ENCODE measurements around the gene IPO5. TPM values are rescaled to one million over a fixed set of nuclear protein-coding genes. Genes with fewer than 3 reads are reported as not detected.

The IPO5 gene
- total RNA-seq, 2 experiments from 2014 or later, result 81.8 to 116 TPM

DNA sequence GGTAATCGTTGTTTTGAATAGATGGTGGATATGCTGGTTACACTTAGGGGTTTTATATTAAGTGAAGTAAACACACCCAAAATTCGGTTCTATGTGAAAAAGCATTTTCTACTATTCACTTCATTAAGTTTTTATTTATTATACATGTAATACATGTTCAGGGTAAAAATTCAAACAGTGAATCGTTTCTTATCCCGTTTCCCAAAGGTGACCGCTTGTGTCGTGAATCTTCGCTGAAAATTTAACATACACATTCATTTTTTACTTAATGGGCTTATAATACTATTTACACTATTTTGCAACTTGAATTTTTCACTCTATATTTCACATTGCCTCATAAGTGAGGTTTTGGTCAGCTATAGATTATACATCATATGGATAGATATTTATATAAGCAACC, 24.5 kb downstream of the IPO5 start:
- Histone ChIP-seq H3K4me1 (ENCODE audit: insufficient read depth, low read length, poor library complexity, severe bottlenecking) (peaks cover 31% of the 10 kb centered on the region), H3K9me2 (ENCODE audit: insufficient read depth, low read length) (no peaks in the 10 kb centered on the region), H3K4me3 (ENCODE audit: low read depth, low read length, poor library complexity, severe bottlenecking) (peak overlapping the region; percentile 87), H4K20me1 (ENCODE audit: insufficient read depth, low read length) (peaks cover 30% of the 10 kb centered on the region), H3K79me2 (ENCODE audit: insufficient read depth, low read depth, low read length) (peaks cover 57% of the 10 kb centered on the region), H3K27ac (ENCODE audit: low read depth, low read length, poor library complexity, severe bottlenecking) (peak overlapping the region; percentile 44), H3K9me3 (ENCODE audit: low read length) (no peaks in the 10 kb centered on the region), H2AFZ (ENCODE audit: low read length) (no peak overlapping the region), H3K36me3 (ENCODE audit: insufficient read depth, low read length) (peaks cover 31% of the 10 kb centered on the region), H3K4me2 (ENCODE audit: low read length) (peak overlapping the region; percentile 93)
- POLR2A ChIA-PET, result interaction anchor here (1.4 kb wide), 1 partner anchor 25 kb away, joined by 4 read pairs; the partner anchor contains the start of gene IPO5
- intact Hi-C loops (cut with micrococcal nuclease; ENCODE audit: unreplicated experiment), result loop anchor here (5.0 kb wide), 1 partner anchor 121 kb away; no protein-coding TSS in a partner anchor
- CTCF ChIA-PET (ENCODE audit: unreplicated experiment), result no interaction called here
- no peak for TF ChIP-seq EZH2phosphoT487 (IDR thresholded peaks at IDR 0.05; ENCODE audit: borderline replicate concordance, low read depth, low read length)
- TF ChIP-seq CTCF (conservative IDR thresholded peaks at IDR 0.05; ENCODE audit: low read length), result no peak
- BruUV-seq (replicated peaks), result no TSS peak
- no peak for DNase-seq (ENCODE audit: low spot score)

DNA sequence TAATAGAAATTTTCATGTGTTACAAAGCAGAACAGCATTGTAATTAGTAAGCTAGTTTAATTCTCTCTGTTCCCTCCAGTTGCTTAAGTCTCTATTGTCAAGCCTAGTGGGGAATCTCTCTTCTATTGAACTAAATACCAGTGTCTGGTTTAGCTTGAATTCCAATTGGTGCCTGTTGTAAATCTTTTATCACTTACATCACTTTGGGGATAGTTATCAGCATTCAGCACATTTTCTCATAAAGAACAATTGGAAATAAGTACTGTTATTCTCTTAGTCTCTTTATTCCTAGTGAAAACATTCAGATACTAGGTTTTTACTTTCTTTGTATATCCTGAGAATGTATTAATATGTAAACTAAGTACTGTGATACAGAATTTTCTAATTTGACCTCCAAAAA, 25.2 kb downstream of the IPO5 start:
- POLR2A ChIA-PET, result interaction anchor here (1.4 kb wide), 1 partner anchor 25 kb away, joined by 4 read pairs; the partner anchor contains the start of gene IPO5
- CTCF ChIA-PET (ENCODE audit: unreplicated experiment), result no interaction called here
- H3K4me2 ChIP-seq (ENCODE audit: low read length), result peak overlapping the region; percentile 93
- H3K79me2 ChIP-seq (ENCODE audit: insufficient read depth, low read depth, low read length), result peaks cover 63% of the 10 kb centered on the region
- no peak overlapping the region for H3K27ac ChIP-seq (ENCODE audit: low read depth, low read length, poor library complexity, severe bottlenecking)
- TF ChIP-seq EZH2phosphoT487 (IDR thresholded peaks at IDR 0.05; ENCODE audit: borderline replicate concordance, low read depth, low read length) (no peak), CTCF (conservative IDR thresholded peaks at IDR 0.05; ENCODE audit: low read length) (no peak)
- peaks cover 31% of the 10 kb centered on the region for H3K4me1 ChIP-seq (ENCODE audit: insufficient read depth, low read length, poor library complexity, severe bottlenecking)
- H3K36me3 ChIP-seq (ENCODE audit: insufficient read depth, low read length), result peaks cover 38% of the 10 kb centered on the region
- peaks cover 30% of the 10 kb centered on the region for H4K20me1 ChIP-seq (ENCODE audit: insufficient read depth, low read length)
- no peaks in the 10 kb centered on the region for H3K9me3 ChIP-seq (ENCODE audit: low read length)
- H3K4me3 ChIP-seq (ENCODE audit: low read depth, low read length, poor library complexity, severe bottlenecking), result peak overlapping the region; percentile 87
- H2AFZ ChIP-seq (ENCODE audit: low read length), result no peak overlapping the region
- DNase-seq (ENCODE audit: low spot score), result no peak
- no peaks in the 10 kb centered on the region for H3K9me2 ChIP-seq (ENCODE audit: insufficient read depth, low read length)
- intact Hi-C loops (cut with micrococcal nuclease; ENCODE audit: unreplicated experiment), result loop anchor here (5.0 kb wide), 1 partner anchor 121 kb away; no protein-coding TSS in a partner anchor
- no TSS peak for BruUV-seq (replicated peaks)

- H2AFZ ChIP-seq (ENCODE audit: low read length), result no peak overlapping the region
- no peaks in the 10 kb centered on the region for H3K9me2 ChIP-seq (ENCODE audit: insufficient read depth, low read length)
- peaks cover 39% of the 10 kb centered on the region for H3K36me3 ChIP-seq (ENCODE audit: insufficient read depth, low read length)
- peaks cover 64% of the 10 kb centered on the region for H3K79me2 ChIP-seq (ENCODE audit: insufficient read depth, low read depth, low read length)
- no peak overlapping the region for H3K27ac ChIP-seq (ENCODE audit: low read depth, low read length, poor library complexity, severe bottlenecking)
- no peaks in the 10 kb centered on the region for H3K9me3 ChIP-seq (ENCODE audit: low read length)
- TF ChIP-seq CTCF (conservative IDR thresholded peaks at IDR 0.05; ENCODE audit: low read length) (no peak), EZH2phosphoT487 (IDR thresholded peaks at IDR 0.05; ENCODE audit: borderline replicate concordance, low read depth, low read length) (no peak)
- peak overlapping the region; percentile 87 for H3K4me3 ChIP-seq (ENCODE audit: low read depth, low read length, poor library complexity, severe bottlenecking)
- no TSS peak for BruUV-seq (replicated peaks)
- no peak for DNase-seq (ENCODE audit: low spot score)
- peak overlapping the region; percentile 93 for H3K4me2 ChIP-seq (ENCODE audit: low read length)
- ChIA-PET CTCF (ENCODE audit: unreplicated experiment) (no interaction called here), POLR2A (interaction anchor here (1.4 kb wide), 1 partner anchor 26 kb away, joined by 4 read pairs; the partner anchor contains the start of gene IPO5)
- intact Hi-C loops (cut with micrococcal nuclease; ENCODE audit: unreplicated experiment), result loop anchor here (5.0 kb wide), 1 partner anchor 122 kb away; no protein-coding TSS in a partner anchor
- peaks cover 31% of the 10 kb centered on the region for H3K4me1 ChIP-seq (ENCODE audit: insufficient read depth, low read length, poor library complexity, severe bottlenecking)
- peaks cover 30% of the 10 kb centered on the region for H4K20me1 ChIP-seq (ENCODE audit: insufficient read depth, low read length)
These were observed 25.6 kb downstream of the IPO5 start for GRCh38 chr13:97979051-97979450.
